Measurements from ENCODE around the gene DAP. TPM values are rescaled to one million over a fixed set of nuclear protein-coding genes. Genes with fewer than 3 reads are reported as not detected.
"Not testable (repeated sequence)": the region's sequence is repeated elsewhere in the genome, so short reads cannot be mapped to it uniquely, and the experiment has no call there.

DAP gene
- polyA plus RNA-seq, 4 donors: 81.2 to 203 (median 142) TPM

- H3K9me3 ChIP-seq (ENCODE audit: control insufficient read depth in 2 of 2, insufficient read depth in 1 of 2, low read depth in 1 of 2, low read length in 1 of 2): peaks cover 0 to under 1% of the 10 kb centered on the region in 2 donors
- no peak for FAIRE-seq
- no peak for DNase-seq
- H3K4me3 ChIP-seq (ENCODE audit: low read depth in 1 of 3, low read length in 3 of 3): no peak overlapping the region
- H3K27me3 ChIP-seq (ENCODE audit: control insufficient read depth in 3 of 3, insufficient read depth in 3 of 3, low read length in 3 of 3): peaks cover 0 to 25% (median 4%) of the 10 kb centered on the region in 3 donors
- H3K4me1 ChIP-seq (ENCODE audit: control insufficient read depth in 3 of 3, insufficient read depth in 2 of 3, low read depth in 1 of 3, low read length in 2 of 3): no peaks in the 10 kb centered on the region
- no peaks in the 10 kb centered on the region for H3K36me3 ChIP-seq (ENCODE audit: control insufficient read depth in 3 of 3, insufficient read depth in 2 of 3, low read depth in 1 of 3, low read length in 3 of 3)
- 84 to 91% (median 90%) methylated on average over 3 of the region's 3 CpGs for WGBS, 3 donors
- H3K27ac ChIP-seq (ENCODE audit: low read depth in 1 of 3, low read length in 2 of 3): no peak overlapping the region
Observed at GRCh38 chr5:10645146-10645545, 115.9 kb downstream of the DAP start.

- Histone ChIP-seq H3K36me3 (ENCODE audit: control insufficient read depth in 3 of 3, insufficient read depth in 2 of 3, low read depth in 1 of 3, low read length in 3 of 3) (no peaks in the 10 kb centered on the region), H3K27me3 (ENCODE audit: control insufficient read depth in 3 of 3, insufficient read depth in 3 of 3, low read length in 3 of 3) (peaks cover 0 to 24% (median 2%) of the 10 kb centered on the region in 3 donors), H3K4me3 (ENCODE audit: low read depth in 1 of 3, low read length in 3 of 3) (no peak overlapping the region), H3K9me3 (ENCODE audit: control insufficient read depth in 2 of 2, insufficient read depth in 1 of 2, low read depth in 1 of 2, low read length in 1 of 2) (peaks cover 0 to 4% of the 10 kb centered on the region in 2 donors), H3K27ac (ENCODE audit: low read depth in 1 of 3, low read length in 2 of 3) (no peak overlapping the region), H3K4me1 (ENCODE audit: control insufficient read depth in 3 of 3, insufficient read depth in 2 of 3, low read depth in 1 of 3, low read length in 2 of 3) (no peaks in the 10 kb centered on the region)
- WGBS, 3 donors: 68 to 76% (median 72%) methylated on average over 9 of the region's 9 CpGs
- FAIRE-seq: no peak
- no peak for DNase-seq
Observed at GRCh38 chr5:10644192-10644591, 116.8 kb downstream of the DAP start.

GRCh38 chr5:10642367-10642766 is 118.7 kb downstream of the DAP start:
- WGBS, 3 donors: 66 to 77% (median 75%) methylated on average over 7 of the region's 7 CpGs

GRCh38 chr5:10639846-10640368 is 121.1 kb downstream of the DAP start:
- FAIRE-seq (no peak), DNase-seq (no peak)
- 95 to 96% (median 96%) methylated on average over 13 to 31 of the region's 48 CpGs for WGBS, 3 donors
- peaks cover 0 to 4% of the 10 kb centered on the region in 2 donors for H3K9me3 ChIP-seq (ENCODE audit: control insufficient read depth in 2 of 2, insufficient read depth in 1 of 2, low read depth in 1 of 2, low read length in 1 of 2)
- H3K27ac ChIP-seq (ENCODE audit: low read depth in 1 of 3, low read length in 2 of 3): no peak overlapping the region
- no peaks in the 10 kb centered on the region for H3K4me1 ChIP-seq (ENCODE audit: control insufficient read depth in 3 of 3, insufficient read depth in 2 of 3, low read depth in 1 of 3, low read length in 2 of 3)
- H3K4me3 ChIP-seq (ENCODE audit: low read depth in 1 of 3, low read length in 3 of 3): no peak overlapping the region
- H3K36me3 ChIP-seq (ENCODE audit: control insufficient read depth in 3 of 3, insufficient read depth in 2 of 3, low read depth in 1 of 3, low read length in 3 of 3): no peaks in the 10 kb centered on the region
- H3K27me3 ChIP-seq (ENCODE audit: control insufficient read depth in 3 of 3, insufficient read depth in 3 of 3, low read length in 3 of 3): peaks cover 0 to 42% (median 0%) of the 10 kb centered on the region in 3 donors

More at GRCh38 chr5:10642367-10642766, 118.7 kb downstream of the DAP start:
- Histone ChIP-seq H3K36me3 (ENCODE audit: control insufficient read depth in 3 of 3, insufficient read depth in 2 of 3, low read depth in 1 of 3, low read length in 3 of 3) (no peaks in the 10 kb centered on the region), H3K4me1 (ENCODE audit: control insufficient read depth in 3 of 3, insufficient read depth in 2 of 3, low read depth in 1 of 3, low read length in 2 of 3) (no peaks in the 10 kb centered on the region), H3K9me3 (ENCODE audit: control insufficient read depth in 2 of 2, insufficient read depth in 1 of 2, low read depth in 1 of 2, low read length in 1 of 2) (peaks cover 0 to 4% of the 10 kb centered on the region in 2 donors), H3K4me3 (ENCODE audit: low read depth in 1 of 3, low read length in 3 of 3) (no peak overlapping the region), H3K27ac (ENCODE audit: low read depth in 1 of 3, low read length in 2 of 3) (no peak overlapping the region), H3K27me3 (ENCODE audit: control insufficient read depth in 3 of 3, insufficient read depth in 3 of 3, low read length in 3 of 3) (peaks cover 0 to 26% (median 0%) of the 10 kb centered on the region in 3 donors)
- no peak for FAIRE-seq
- DNase-seq: no peak

- H3K27me3 ChIP-seq (ENCODE audit: control insufficient read depth in 3 of 3, insufficient read depth in 3 of 3, low read length in 3 of 3): peaks cover 0 to 42% (median 0%) of the 10 kb centered on the region in 3 donors
- not testable (repeated sequence) for H3K4me1 ChIP-seq (ENCODE audit: control insufficient read depth in 3 of 3, insufficient read depth in 2 of 3, low read depth in 1 of 3, low read length in 2 of 3); H3K36me3 ChIP-seq (ENCODE audit: control insufficient read depth in 3 of 3, insufficient read depth in 2 of 3, low read depth in 1 of 3, low read length in 3 of 3); DNase-seq; H3K4me3 ChIP-seq (ENCODE audit: low read depth in 1 of 3, low read length in 3 of 3); H3K27ac ChIP-seq (ENCODE audit: low read depth in 1 of 3, low read length in 2 of 3); FAIRE-seq; H3K9me3 ChIP-seq (ENCODE audit: control insufficient read depth in 2 of 2, insufficient read depth in 1 of 2, low read depth in 1 of 2, low read length in 1 of 2)
- 73 to 97% (median 90%) methylated on average over 14 to 48 of the region's 48 CpGs for WGBS, 3 donors
Observed at GRCh38 chr5:10638723-10639122, 122.3 kb downstream of the DAP start.

GRCh38 chr5:10637944-10638343 is 123.1 kb downstream of the DAP start:
- DNase-seq (no peak), FAIRE-seq (no peak)
- Histone ChIP-seq H3K4me3 (ENCODE audit: low read depth in 1 of 3, low read length in 3 of 3) (no peak overlapping the region), H3K27ac (ENCODE audit: low read depth in 1 of 3, low read length in 2 of 3) (no peak overlapping the region), H3K27me3 (ENCODE audit: control insufficient read depth in 3 of 3, insufficient read depth in 3 of 3, low read length in 3 of 3) (peaks cover 0 to 42% (median 0%) of the 10 kb centered on the region in 3 donors), H3K9me3 (ENCODE audit: control insufficient read depth in 2 of 2, insufficient read depth in 1 of 2, low read depth in 1 of 2, low read length in 1 of 2) (peaks cover 0 to 4% of the 10 kb centered on the region in 2 donors), H3K36me3 (ENCODE audit: control insufficient read depth in 3 of 3, insufficient read depth in 2 of 3, low read depth in 1 of 3, low read length in 3 of 3) (no peaks in the 10 kb centered on the region), H3K4me1 (ENCODE audit: control insufficient read depth in 3 of 3, insufficient read depth in 2 of 3, low read depth in 1 of 3, low read length in 2 of 3) (no peaks in the 10 kb centered on the region)
- WGBS, 3 donors: 51 to 63% (median 51%) methylated on average over 10 of the region's 10 CpGs

GRCh38 chr5:10636363-10637142 is 124.5 kb downstream of the DAP start:
- 58 to 73% (median 72%) methylated on average over 15 of the region's 15 CpGs for WGBS, 3 donors
- no peak for DNase-seq
- no peak overlapping the region for H3K27ac ChIP-seq (ENCODE audit: low read depth in 1 of 3, low read length in 2 of 3)
- no peaks in the 10 kb centered on the region for H3K36me3 ChIP-seq (ENCODE audit: control insufficient read depth in 3 of 3, insufficient read depth in 2 of 3, low read depth in 1 of 3, low read length in 3 of 3)
- H3K27me3 ChIP-seq (ENCODE audit: control insufficient read depth in 3 of 3, insufficient read depth in 3 of 3, low read length in 3 of 3): peaks cover 0 to 39% (median 0%) of the 10 kb centered on the region in 3 donors
- H3K4me1 ChIP-seq (ENCODE audit: control insufficient read depth in 3 of 3, insufficient read depth in 2 of 3, low read depth in 1 of 3, low read length in 2 of 3): no peaks in the 10 kb centered on the region
- no peak for FAIRE-seq
- no peak overlapping the region for H3K4me3 ChIP-seq (ENCODE audit: low read depth in 1 of 3, low read length in 3 of 3)
- H3K9me3 ChIP-seq (ENCODE audit: control insufficient read depth in 2 of 2, insufficient read depth in 1 of 2, low read depth in 1 of 2, low read length in 1 of 2): peaks cover 0 to 4% of the 10 kb centered on the region in 2 donors

GRCh38 chr5:10635867-10636350 is 125.1 kb downstream of the DAP start:
- Histone ChIP-seq H3K9me3 (ENCODE audit: control insufficient read depth in 2 of 2, insufficient read depth in 1 of 2, low read depth in 1 of 2, low read length in 1 of 2) (peaks cover 0 to 4% of the 10 kb centered on the region in 2 donors), H3K27me3 (ENCODE audit: control insufficient read depth in 3 of 3, insufficient read depth in 3 of 3, low read length in 3 of 3) (peaks cover 0 to 40% (median 0%) of the 10 kb centered on the region in 3 donors), H3K4me1 (ENCODE audit: control insufficient read depth in 3 of 3, insufficient read depth in 2 of 3, low read depth in 1 of 3, low read length in 2 of 3) (no peaks in the 10 kb centered on the region), H3K4me3 (ENCODE audit: low read depth in 1 of 3, low read length in 3 of 3) (no peak overlapping the region), H3K27ac (ENCODE audit: low read depth in 1 of 3, low read length in 2 of 3) (no peak overlapping the region), H3K36me3 (ENCODE audit: control insufficient read depth in 3 of 3, insufficient read depth in 2 of 3, low read depth in 1 of 3, low read length in 3 of 3) (no peaks in the 10 kb centered on the region)
- DNase-seq: no peak
- WGBS, 3 donors: 50 to 67% (median 61%) methylated on average over 11 of the region's 11 CpGs
- no peak for FAIRE-seq

Data from small intestine (tissue), 7 donors.